CD14-positive monocyte (primary cell): ENCODE measurements around the gene DOCK1. TPM values are rescaled to one million over a fixed set of nuclear protein-coding genes. Genes with fewer than 3 reads are reported as not detected.

ENCODE experiments used
- DNase-seq, 3 donors: peaks; one replicate each; pipeline ENCODE4 v3.0.0-alpha.2; 2011 to 2022
- H2AFZ ChIP-seq: 2 replicates; pipeline ENCODE4 v1.6.0; 2012; ENCODE audit warnings: mild to moderate bottlenecking, low read depth, low read length, inconsistent platforms; ENCODE audit not compliant: insufficient read depth, poor library complexity, severe bottlenecking
- H3K27ac ChIP-seq, 2 donors: 1 replicate in 1 of 2; 2 replicates in 1 of 2; pipeline ENCODE4 v1.5.1; 2012 to 2013; ENCODE audit warnings: low read length in 2 of 2, control low read depth in 1 of 2, inconsistent platforms in 1 of 2, low read depth in 1 of 2, mild to moderate bottlenecking in 1 of 2
- H3K27me3 ChIP-seq, 2 donors: one replicate each; pipeline versions ENCODE4 v1.6.0 to v1.6.1; 2011 to 2013; ENCODE audit warnings: low read length in 2 of 2; ENCODE audit not compliant: control insufficient read depth in 2 of 2, insufficient read depth in 2 of 2
- H3K36me3 ChIP-seq, 2 donors: replicated peaks in 1 of 2; 1 replicate in 1 of 2; 2 replicates in 1 of 2; pipeline versions ENCODE4 v1.5.1 to v1.6.1; 2012 to 2013; ENCODE audit warnings: low read length in 2 of 2, control low read depth in 1 of 2, inconsistent platforms in 1 of 2, mild to moderate bottlenecking in 1 of 2; ENCODE audit not compliant: insufficient read depth in 2 of 2, control insufficient read depth in 1 of 2
- H3K4me1 ChIP-seq, 2 donors: 1 replicate in 1 of 2; 2 replicates in 1 of 2; pipeline versions ENCODE4 v1.5.1 to v1.6.1; 2012 to 2013; ENCODE audit warnings: low read length in 2 of 2, control low read depth in 1 of 2, inconsistent platforms in 1 of 2, mild to moderate bottlenecking in 1 of 2, moderate library complexity in 1 of 2; ENCODE audit not compliant: insufficient read depth in 2 of 2, control insufficient read depth in 1 of 2
- H3K4me2 ChIP-seq: replicated peaks from 2 replicates; pipeline ENCODE3; 2012; ENCODE audit warnings: low read length, moderate library complexity, mild to moderate bottlenecking; ENCODE audit not compliant: poor library complexity, severe bottlenecking; ENCODE audit errors: extremely low read depth
- H3K4me3 ChIP-seq, 3 experiments: fragments of 200-600 bp in 1 of 3; sonication (generic) in 1 of 3; replicated peaks in 1 of 3; 1 replicate in 2 of 3; 2 replicates in 1 of 3; pipeline ENCODE4 v1.5.1; 2011 to 2013; ENCODE audit warnings: low read length in 3 of 3, mild to moderate bottlenecking in 3 of 3, control low read depth in 2 of 3, low read depth in 2 of 3, inconsistent platforms in 1 of 3, moderate library complexity in 1 of 3
- H3K79me2 ChIP-seq: 2 replicates; pipeline ENCODE4 v1.6.0; 2012; ENCODE audit warnings: mild to moderate bottlenecking, control low read depth, inconsistent platforms, low read length, moderate library complexity; ENCODE audit not compliant: insufficient read depth
- H3K9ac ChIP-seq: 2 replicates; pipeline ENCODE4 v1.6.0; 2017; ENCODE audit warnings: low read length, mild to moderate bottlenecking; ENCODE audit not compliant: insufficient read depth, poor library complexity, severe bottlenecking
- H3K9me3 ChIP-seq, 2 donors: replicated peaks in 1 of 2; 1 replicate in 1 of 2; 2 replicates in 1 of 2; pipeline versions ENCODE4 v1.5.1 to v1.6.1; 2012 to 2013; ENCODE audit warnings: low read length in 2 of 2, control low read depth in 1 of 2; ENCODE audit not compliant: control insufficient read depth in 1 of 2, insufficient read depth in 1 of 2
- H4K20me1 ChIP-seq: 2 replicates; pipeline ENCODE4 v1.6.0; 2012; ENCODE audit warnings: mild to moderate bottlenecking, low read length, control low read depth, moderate library complexity; ENCODE audit not compliant: insufficient read depth
- H3K27ac Mint-ChIP-seq, 7 donors: one replicate each; pipeline ENCODE4 v1.8.0; 2020; ENCODE audit warnings: mild to moderate bottlenecking in 7 of 7, mixed read lengths in 7 of 7, moderate library complexity in 6 of 7, inconsistent platforms in 2 of 7
- H3K27me3 Mint-ChIP-seq, 3 donors: one replicate each; pipeline ENCODE4 v1.8.0; 2021 to 2022; ENCODE audit warnings: low read depth in 3 of 3, mild to moderate bottlenecking in 3 of 3, mixed read lengths in 3 of 3, moderate library complexity in 3 of 3, inconsistent platforms in 1 of 3
- H3K36me3 Mint-ChIP-seq, 2 donors: one replicate each; pipeline ENCODE4 v1.8.0; 2020; ENCODE audit warnings: mixed read lengths in 2 of 2, inconsistent platforms in 1 of 2, mild to moderate bottlenecking in 1 of 2
- H3K4me1 Mint-ChIP-seq: one replicate; pipeline ENCODE4 v1.8.0; 2020; ENCODE audit warnings: mild to moderate bottlenecking, mixed read lengths
- H3K4me3 Mint-ChIP-seq, 2 donors: one replicate each; pipeline ENCODE4 v1.8.0; 2020; ENCODE audit warnings: mild to moderate bottlenecking in 2 of 2, mixed read lengths in 2 of 2, moderate library complexity in 1 of 2
- H3K9me3 Mint-ChIP-seq, 7 donors: one replicate each; pipeline ENCODE4 v1.8.0; 2020 to 2022; ENCODE audit warnings: mixed read lengths in 7 of 7, mild to moderate bottlenecking in 6 of 7, moderate library complexity in 6 of 7, inconsistent platforms in 2 of 7
- WGBS: methylation state at CpG from one replicate; pipeline ENCODE4 v1.1.5; 2013; ENCODE audit warnings: missing lambda C conversion rate; ENCODE audit not compliant: insufficient coverage; 5-methylcytosine and 5-hydroxymethylcytosine counted together
- intact Hi-C, 2 donors: fragments of 100-400 bp; cut with micrococcal nuclease; formaldehyde crosslinking; loops; one replicate each; pipeline versions ENCODE4 v1.15.0 to v1.15.1; 2023
- polyA plus RNA-seq, 3 donors: library from polyadenylated mRNA; depleted of rRNA in 1 of 3; unstranded in 2 of 3; stranded (reverse) in 1 of 3; fragments of 300-500 nt in 2 of 3; fragments of >200 nt in 1 of 3; fragmentation: Illumina TruSeq in 2 of 3; gene quantifications; 1 replicate in 2 of 3; 2 replicates in 1 of 3; pipeline ENCODE4 v1.2.3, GENCODE V29; 2012 to 2021
- TF ChIP-seq, protein P1 (sequence below): fragments of 200-600 bp; IDR thresholded peaks from one replicate; pipeline ENCODE4 v1.8.0; 2022; ENCODE audit warnings: antibody characterized with exemption, mild to moderate bottlenecking

DOCK1 gene
- polyA plus RNA-seq, 3 donors: 0.31 to 0.35 TPM; not detected in 1

GRCh38 chr10:127303746-127304145, 398.5 kb downstream of the DOCK1 start:
- H4K20me1 ChIP-seq: no peaks in the 10 kb centered on the region
- no peaks in the 10 kb centered on the region for H3K36me3 Mint-ChIP-seq
- H3K9me3 Mint-ChIP-seq: peaks cover 0 to 2% (median 0%) of the 10 kb centered on the region in 7 donors
- no peaks in the 10 kb centered on the region for H3K4me1 ChIP-seq
- H3K9me3 ChIP-seq: no peaks in the 10 kb centered on the region
- no peak for DNase-seq
- no peak overlapping the region for H3K4me3 ChIP-seq
- H3K27ac Mint-ChIP-seq: peak overlapping the region in 2 of 7 donors; percentile 0 to 64
- no peaks in the 10 kb centered on the region for H3K27me3 ChIP-seq
- peaks cover 0 to 2% (median 2%) of the 10 kb centered on the region in 3 donors for H3K27me3 Mint-ChIP-seq
- intact Hi-C loops: no loop called here
- H2AFZ ChIP-seq: no peak overlapping the region
- no peak overlapping the region for H3K4me3 Mint-ChIP-seq
- no peaks in the 10 kb centered on the region for H3K4me1 Mint-ChIP-seq
- no peak overlapping the region for H3K9ac ChIP-seq
- WGBS: 94% methylated on average over 8 of the region's 8 CpGs
- H3K36me3 ChIP-seq: no peaks in the 10 kb centered on the region
- no peak overlapping the region for H3K27ac ChIP-seq
- H3K79me2 ChIP-seq: no peaks in the 10 kb centered on the region
- H3K4me2 ChIP-seq: no peak overlapping the region
- TF ChIP-seq, protein P1, sequence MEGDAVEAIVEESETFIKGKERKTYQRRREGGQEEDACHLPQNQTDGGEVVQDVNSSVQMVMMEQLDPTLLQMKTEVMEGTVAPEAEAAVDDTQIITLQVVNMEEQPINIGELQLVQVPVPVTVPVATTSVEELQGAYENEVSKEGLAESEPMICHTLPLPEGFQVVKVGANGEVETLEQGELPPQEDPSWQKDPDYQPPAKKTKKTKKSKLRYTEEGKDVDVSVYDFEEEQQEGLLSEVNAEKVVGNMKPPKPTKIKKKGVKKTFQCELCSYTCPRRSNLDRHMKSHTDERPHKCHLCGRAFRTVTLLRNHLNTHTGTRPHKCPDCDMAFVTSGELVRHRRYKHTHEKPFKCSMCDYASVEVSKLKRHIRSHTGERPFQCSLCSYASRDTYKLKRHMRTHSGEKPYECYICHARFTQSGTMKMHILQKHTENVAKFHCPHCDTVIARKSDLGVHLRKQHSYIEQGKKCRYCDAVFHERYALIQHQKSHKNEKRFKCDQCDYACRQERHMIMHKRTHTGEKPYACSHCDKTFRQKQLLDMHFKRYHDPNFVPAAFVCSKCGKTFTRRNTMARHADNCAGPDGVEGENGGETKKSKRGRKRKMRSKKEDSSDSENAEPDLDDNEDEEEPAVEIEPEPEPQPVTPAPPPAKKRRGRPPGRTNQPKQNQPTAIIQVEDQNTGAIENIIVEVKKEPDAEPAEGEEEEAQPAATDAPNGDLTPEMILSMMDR: no peak

- H3K27ac Mint-ChIP-seq: no peak overlapping the region
- TF ChIP-seq, protein P1: no peak
- WGBS: no CpG with 5 or more reads among the region's 8 CpGs
Measured at GRCh38 chr10:127306479-127306878, 401.3 kb downstream of the DOCK1 start.

More at GRCh38 chr10:127306479-127306878, 401.3 kb downstream of the DOCK1 start:
- Histone ChIP-seq H3K79me2 (no peaks in the 10 kb centered on the region), H3K9ac (no peak overlapping the region), H2AFZ (no peak overlapping the region), H3K36me3 (no peaks in the 10 kb centered on the region), H3K27ac (no peak overlapping the region), H3K4me3 (no peak overlapping the region), H3K4me1 (no peaks in the 10 kb centered on the region), H3K27me3 (no peaks in the 10 kb centered on the region), H4K20me1 (no peaks in the 10 kb centered on the region), H3K9me3 (no peaks in the 10 kb centered on the region), H3K4me2 (no peak overlapping the region)
- Mint-ChIP-seq H3K4me3 (no peak overlapping the region), H3K4me1 (no peaks in the 10 kb centered on the region), H3K27me3 (peaks cover 0 to 2% (median 2%) of the 10 kb centered on the region in 3 donors), H3K36me3 (no peaks in the 10 kb centered on the region), H3K9me3 (peaks cover 0 to 2% (median 0%) of the 10 kb centered on the region in 7 donors)
- intact Hi-C loops: no loop called here
- no peak for DNase-seq
